ENCODE measurements around the gene EPAS1.

DNA sequence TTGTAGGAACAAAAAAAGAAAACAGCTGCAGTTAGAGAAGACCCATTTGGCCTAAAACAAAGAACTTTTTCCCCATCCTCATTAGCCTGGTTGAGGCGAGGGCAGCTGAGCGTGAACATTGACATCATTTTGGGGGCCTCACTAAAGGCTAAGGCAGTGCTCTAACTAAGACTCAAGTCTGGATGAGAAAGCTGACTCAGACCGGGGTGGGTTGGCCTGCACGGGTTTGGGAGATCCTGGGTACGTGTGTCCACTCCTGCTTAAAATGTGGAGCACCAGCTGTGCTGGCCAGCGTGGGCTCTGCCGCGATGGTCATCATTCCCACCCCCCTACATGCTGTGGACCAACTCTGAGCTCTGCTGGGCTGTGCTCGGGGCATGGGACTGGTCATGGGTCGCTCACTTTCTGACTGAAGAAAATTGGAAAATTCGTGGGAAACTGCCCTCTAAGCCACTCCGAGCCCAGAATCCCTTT, 96.2 kb downstream of the EPAS1 start:
- TF ChIP-seq, protein P1, sequence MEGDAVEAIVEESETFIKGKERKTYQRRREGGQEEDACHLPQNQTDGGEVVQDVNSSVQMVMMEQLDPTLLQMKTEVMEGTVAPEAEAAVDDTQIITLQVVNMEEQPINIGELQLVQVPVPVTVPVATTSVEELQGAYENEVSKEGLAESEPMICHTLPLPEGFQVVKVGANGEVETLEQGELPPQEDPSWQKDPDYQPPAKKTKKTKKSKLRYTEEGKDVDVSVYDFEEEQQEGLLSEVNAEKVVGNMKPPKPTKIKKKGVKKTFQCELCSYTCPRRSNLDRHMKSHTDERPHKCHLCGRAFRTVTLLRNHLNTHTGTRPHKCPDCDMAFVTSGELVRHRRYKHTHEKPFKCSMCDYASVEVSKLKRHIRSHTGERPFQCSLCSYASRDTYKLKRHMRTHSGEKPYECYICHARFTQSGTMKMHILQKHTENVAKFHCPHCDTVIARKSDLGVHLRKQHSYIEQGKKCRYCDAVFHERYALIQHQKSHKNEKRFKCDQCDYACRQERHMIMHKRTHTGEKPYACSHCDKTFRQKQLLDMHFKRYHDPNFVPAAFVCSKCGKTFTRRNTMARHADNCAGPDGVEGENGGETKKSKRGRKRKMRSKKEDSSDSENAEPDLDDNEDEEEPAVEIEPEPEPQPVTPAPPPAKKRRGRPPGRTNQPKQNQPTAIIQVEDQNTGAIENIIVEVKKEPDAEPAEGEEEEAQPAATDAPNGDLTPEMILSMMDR (IDR thresholded peaks at IDR 0.05) = no peak
- no peak for TF ChIP-seq POLR2A (IDR thresholded peaks at IDR 0.05)
